ENCODE results near the gene OR2T3.
"Not testable (repeated sequence)": the region's sequence is repeated elsewhere in the genome, so short reads cannot be mapped to it uniquely, and the experiment has no call there.

DNA sequence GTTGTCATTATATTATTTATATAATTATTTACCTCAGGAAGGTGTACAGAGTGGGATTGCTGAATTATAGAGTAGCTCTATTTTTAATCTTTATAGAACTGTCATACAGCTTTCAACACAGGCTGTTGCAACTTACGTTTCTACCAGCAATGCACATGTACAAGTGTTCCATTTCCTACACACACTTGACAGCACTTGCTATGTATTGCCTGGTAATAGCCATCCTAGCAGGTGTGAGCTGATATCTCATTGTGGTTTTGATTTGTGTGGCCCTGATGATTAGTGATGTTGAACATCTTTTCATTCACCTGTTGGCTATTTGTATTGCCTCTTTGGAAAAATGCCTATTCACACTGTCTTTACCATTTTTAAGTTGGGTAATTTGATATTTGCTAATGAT, 2.5 kb downstream of the OR2T3 start:
- not testable (repeated sequence) for TF ChIP-seq CTCF (conservative IDR thresholded peaks at IDR 0.05; ENCODE audit: low read depth, low read length); EZH2 (IDR thresholded peaks at IDR 0.05; ENCODE audit: borderline replicate concordance, low read depth, low read length, poor library complexity, severe bottlenecking)
